SK-N-MC (cell line): Measurements from ENCODE around the gene PEX3.
A peak's percentile ranks its signal among the peaks of the same experiment; 100 is the strongest.
"Not testable (repeated sequence)": the region's sequence is repeated elsewhere in the genome, so short reads cannot be mapped to it uniquely, and the experiment has no call there.

ENCODE experiments used
- DNase-seq: peaks from one replicate; pipeline ENCODE4 v3.0.0-alpha.2; 2011; ENCODE audit warnings: low read depth, low spot score
- H3K27ac ChIP-seq: fragments of 200-600 bp; sonication (generic); 2 replicates; pipeline ENCODE4 v1.5.1; 2016; ENCODE audit warnings: mixed run types
- H3K36me3 ChIP-seq: fragments of 200-600 bp; sonication (generic); 2 replicates; pipeline ENCODE4 v1.6.1; 2017; ENCODE audit warnings: antibody characterized with exemption, low read length, mixed read lengths; ENCODE audit not compliant: insufficient read depth
- H3K4me3 ChIP-seq: fragments of 200-600 bp; sonication (generic); 2 replicates; pipeline ENCODE4 v1.5.1; 2016
- H3K9ac ChIP-seq: fragments of 200-600 bp; sonication (generic); 2 replicates; pipeline ENCODE4 v1.8.0; 2017; ENCODE audit warnings: mixed run types, mixed read lengths; ENCODE audit not compliant: insufficient read length
- H3K9me3 ChIP-seq: fragments of 200-600 bp; sonication (generic); 2 replicates; pipeline ENCODE4 v1.6.1; 2017; ENCODE audit warnings: low read depth, mild to moderate bottlenecking, antibody characterized with exemption, low read length, moderate library complexity, mixed read lengths
- EZH2 ChIP-seq: fragments of 200-600 bp; sonication (generic); IDR thresholded peaks from one replicate; pipeline ENCODE4 v1.6.1; 2017; ENCODE audit warnings: antibody characterized with exemption
- FOXP2 ChIP-seq: optimal IDR thresholded peaks from 2 replicates; pipeline ENCODE3; 2011; ENCODE audit warnings: mild to moderate bottlenecking, moderate library complexity; ENCODE audit not compliant: insufficient read depth; ENCODE audit errors: extremely low read length, control extremely low read depth
- POLR2AphosphoS5 ChIP-seq: IDR thresholded peaks from 2 replicates; pipeline ENCODE4 v1.6.1; 2012; ENCODE audit warnings: mild to moderate bottlenecking, low read depth, low read length, borderline replicate concordance

The PEX3 gene

GRCh38 chr6:143441010-143441409, 9.6 kb upstream of the PEX3 start:
- no peak for TF ChIP-seq FOXP2
- no peak for TF ChIP-seq EZH2
- TF ChIP-seq POLR2AphosphoS5, result no peak
- Histone ChIP-seq H3K9ac (no peak overlapping the region), H3K36me3 (peaks cover 36% of the 10 kb centered on the region), H3K4me3 (no peak overlapping the region), H3K27ac (no peak overlapping the region), H3K9me3 (no peaks in the 10 kb centered on the region; the same call in 1 of the 2 replicates)
- no peak for DNase-seq

DNA sequence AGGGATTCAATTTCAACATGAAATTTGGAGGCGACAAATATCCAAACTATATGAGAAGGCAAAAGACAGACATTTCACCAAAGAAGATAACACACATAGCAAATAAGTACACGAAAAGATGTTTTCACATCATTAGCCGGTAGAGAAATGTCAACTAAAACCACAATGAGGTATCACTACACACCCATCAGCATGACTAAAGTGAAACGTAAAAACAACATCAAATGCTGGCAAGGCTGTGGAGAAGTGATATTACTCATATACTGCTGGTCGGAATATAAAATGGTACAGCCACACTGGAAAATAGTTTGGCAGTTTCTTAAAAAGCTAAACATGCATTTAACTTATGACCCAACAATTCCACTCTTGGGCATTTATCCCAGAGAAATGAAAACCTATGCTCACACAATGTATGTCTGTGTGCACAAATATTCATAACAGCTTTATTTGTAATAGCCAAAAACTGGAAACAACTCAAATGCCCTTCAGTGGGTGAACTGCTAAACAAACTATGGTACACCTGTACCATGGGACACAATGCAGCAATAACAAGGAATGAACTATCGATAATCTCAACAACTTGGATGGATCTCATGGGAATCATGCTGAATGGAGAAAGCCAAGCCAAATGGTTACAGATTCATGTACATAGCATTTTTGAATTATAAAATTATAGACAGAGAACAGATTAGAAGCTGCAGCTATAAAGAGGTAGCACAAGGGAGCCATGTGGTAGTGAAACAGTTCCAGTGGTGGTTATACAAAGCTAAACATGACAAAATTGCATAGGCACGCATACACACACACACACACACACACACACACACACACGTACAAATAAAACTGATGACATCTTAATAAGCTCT, 8.7 kb upstream of the PEX3 start:
- Histone ChIP-seq H3K9ac (no peak overlapping the region), H3K27ac (no peak overlapping the region), H3K36me3 (peaks cover 32% of the 10 kb centered on the region), H3K9me3 (no peaks in the 10 kb centered on the region; the same call in 1 of the 2 replicates), H3K4me3 (no peak overlapping the region)
- no peak for DNase-seq
- TF ChIP-seq FOXP2 (no peak), EZH2 (no peak), POLR2AphosphoS5 (no peak)

- no peak for DNase-seq
- TF ChIP-seq EZH2 (no peak), FOXP2 (no peak), POLR2AphosphoS5 (no peak)
Observed at GRCh38 chr6:143443096-143443495, 7.5 kb upstream of the PEX3 start.

GRCh38 chr6:143447865-143448264, 2.7 kb upstream of the PEX3 start:
- H3K9me3 ChIP-seq, H3K9ac ChIP-seq, H3K36me3 ChIP-seq, H3K4me3 ChIP-seq, H3K27ac ChIP-seq, DNase-seq: not testable (repeated sequence)

More at GRCh38 chr6:143443096-143443495, 7.5 kb upstream of the PEX3 start:
- no peak overlapping the region for H3K4me3 ChIP-seq
- H3K36me3 ChIP-seq, result peaks cover 24% of the 10 kb centered on the region; the same call in 1 of the 2 replicates
- H3K9ac ChIP-seq, result no peak overlapping the region
- no peaks in the 10 kb centered on the region; the same call in 1 of the 2 replicates for H3K9me3 ChIP-seq
- no peak overlapping the region for H3K27ac ChIP-seq

DNA sequence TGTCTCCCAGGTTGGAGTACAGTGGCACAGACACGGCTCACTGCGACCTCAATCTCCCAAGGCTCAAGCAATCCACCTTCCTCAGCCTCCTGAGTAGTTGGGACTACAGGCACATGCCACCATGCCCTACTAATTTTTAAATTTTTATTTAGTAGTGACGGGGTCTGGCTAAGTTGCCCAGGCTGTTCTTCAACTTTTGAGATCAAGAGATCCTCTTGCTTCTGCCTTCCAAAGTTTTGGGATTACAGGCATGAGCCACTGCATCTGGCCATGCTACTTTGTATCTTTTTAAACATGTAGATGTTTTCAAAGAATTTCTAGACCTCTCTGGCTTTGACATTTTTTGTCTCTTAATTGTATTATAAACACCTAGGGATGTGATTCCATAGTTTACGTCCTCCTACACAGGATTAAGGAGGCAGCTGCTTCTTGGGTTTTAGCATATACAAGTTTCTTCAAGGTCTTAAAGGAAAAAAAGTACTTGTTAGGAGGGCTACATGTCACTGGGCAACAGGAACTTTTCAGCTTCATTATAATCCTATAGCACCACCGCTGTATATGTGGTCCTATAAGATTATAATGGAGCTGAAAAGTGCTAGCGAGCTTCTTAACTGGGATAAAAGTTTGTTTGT, 1.4 kb upstream of the PEX3 start:
- H3K27ac ChIP-seq, result no peak overlapping the region
- H3K4me3 ChIP-seq, result peak overlapping the region; percentile 83
- H3K36me3 ChIP-seq, result no peaks in the 10 kb centered on the region; the same call in 1 of the 2 replicates
- no peaks in the 10 kb centered on the region for H3K9me3 ChIP-seq
- H3K9ac ChIP-seq, result peak overlapping the region; percentile 95
- TF ChIP-seq FOXP2 (no peak), EZH2 (no peak)
- DNase-seq, result no peak

DNA sequence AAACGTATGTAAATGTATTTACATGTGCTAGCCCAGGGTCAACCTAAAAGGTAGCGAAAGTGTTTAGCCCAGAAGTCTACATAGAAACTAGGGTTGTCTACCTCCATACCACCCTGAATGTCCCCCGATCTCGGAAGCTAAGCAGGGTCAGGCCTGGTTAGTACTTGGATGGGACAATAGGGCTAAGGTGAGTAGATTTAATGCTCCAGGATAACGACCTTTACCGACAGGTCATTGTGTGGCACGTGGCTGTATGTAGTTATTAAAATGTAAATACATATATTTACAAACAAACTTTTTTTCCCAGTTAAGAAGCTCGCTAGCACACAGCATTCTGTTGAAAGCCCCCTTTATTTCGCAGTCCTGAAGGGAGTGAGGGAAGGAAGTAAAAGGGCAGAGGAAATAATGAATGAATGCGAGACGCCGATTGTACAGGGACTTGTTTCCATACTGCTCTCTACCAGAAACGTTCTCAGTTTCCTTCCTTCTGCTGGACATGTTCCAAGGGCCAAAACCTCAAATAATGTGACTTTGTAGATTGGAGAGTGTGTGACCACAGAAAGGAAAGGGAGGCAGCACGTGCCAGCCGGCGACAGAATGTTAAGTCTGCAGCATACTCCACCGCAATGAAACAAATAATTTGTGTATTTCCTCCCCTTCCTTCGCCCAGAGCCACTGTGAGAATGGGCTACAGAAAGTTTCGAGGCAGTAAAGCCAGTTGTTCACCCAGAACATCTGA, 722 bp upstream of the PEX3 start:
- H3K9ac ChIP-seq, result peak overlapping the region; percentile 95
- no peak overlapping the region for H3K27ac ChIP-seq
- peak; percentile 8 for DNase-seq
- H3K4me3 ChIP-seq, result peak overlapping the region; percentile 83
- TF ChIP-seq EZH2, result no peak
- no peak for TF ChIP-seq POLR2AphosphoS5
- no peak for TF ChIP-seq FOXP2
- no peaks in the 10 kb centered on the region for H3K9me3 ChIP-seq
- no peaks in the 10 kb centered on the region; the same call in 1 of the 2 replicates for H3K36me3 ChIP-seq

DNA sequence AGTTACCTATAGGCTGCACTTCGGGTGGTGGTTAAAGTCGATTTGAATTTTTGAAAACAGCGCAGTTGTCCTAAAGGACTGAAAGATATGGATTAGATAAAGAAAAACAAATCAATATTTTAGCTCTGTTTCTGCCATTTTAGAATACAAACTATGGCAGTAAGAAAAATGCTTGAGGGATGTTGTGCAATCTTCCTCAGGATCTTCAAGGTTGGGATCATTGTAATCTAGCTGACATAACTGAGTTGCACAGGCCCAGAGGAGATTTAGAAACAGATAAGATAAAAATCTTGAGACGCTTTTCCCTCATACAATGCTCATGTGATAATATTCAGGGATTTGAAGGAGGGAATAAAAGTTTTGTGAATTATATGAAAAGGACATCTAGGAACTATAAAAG, 926 bp downstream of the PEX3 start:
- Histone ChIP-seq H3K27ac (no peak overlapping the region), H3K36me3 (no peaks in the 10 kb centered on the region; the same call in 1 of the 2 replicates), H3K9ac (peak overlapping the region; percentile 77), H3K9me3 (no peaks in the 10 kb centered on the region), H3K4me3 (peak overlapping the region; percentile 83)
- no peak for DNase-seq
- TF ChIP-seq POLR2AphosphoS5 (no peak), EZH2 (no peak), FOXP2 (no peak)
